ENCODE measurements around the gene RGCC.
"Not testable (repeated sequence)": the region's sequence is repeated elsewhere in the genome, so short reads cannot be mapped to it uniquely, and the experiment has no call there.

RGCC gene

GRCh38 chr13:41456768-41457588, at the start of gene RGCC:
RGCC (plus strand) TSS chr13:41457550; CDS start chr13:41457708, 158 bp downstream.
- peak; percentile 15 for DNase-seq

- no peak for DNase-seq
Observed at GRCh38 chr13:41408121-41408520, 49.2 kb upstream of the RGCC start.

- no peak for DNase-seq
Observed at GRCh38 chr13:41408746-41409145, 48.6 kb upstream of the RGCC start.

GRCh38 chr13:41409611-41410010, 47.7 kb upstream of the RGCC start:
- no peak for DNase-seq

- no peak for DNase-seq
Observed at GRCh38 chr13:41411060-41411459, 46.3 kb upstream of the RGCC start.

- no peak for DNase-seq
Observed at GRCh38 chr13:41411522-41411921, 45.8 kb upstream of the RGCC start.

- DNase-seq: no peak
Observed at GRCh38 chr13:41413872-41414271, 43.5 kb upstream of the RGCC start.

- DNase-seq: no peak
Observed at GRCh38 chr13:41416276-41416675, 41.1 kb upstream of the RGCC start.

GRCh38 chr13:41418027-41418426, 39.3 kb upstream of the RGCC start:
- no peak for DNase-seq

GRCh38 chr13:41418731-41419130, 38.6 kb upstream of the RGCC start:
- DNase-seq: no peak

- no peak for DNase-seq
Observed at GRCh38 chr13:41419206-41419605, 38.1 kb upstream of the RGCC start.

GRCh38 chr13:41420146-41420545, 37.2 kb upstream of the RGCC start:
- no peak for DNase-seq

GRCh38 chr13:41421330-41421729, 36.0 kb upstream of the RGCC start:
- not testable (repeated sequence) for DNase-seq

GRCh38 chr13:41421983-41422382, 35.4 kb upstream of the RGCC start:
- DNase-seq: not testable (repeated sequence)

GRCh38 chr13:41423259-41423658, 34.1 kb upstream of the RGCC start:
- not testable (repeated sequence) for DNase-seq

- not testable (repeated sequence) for DNase-seq
Observed at GRCh38 chr13:41424675-41425074, 32.7 kb upstream of the RGCC start.

- DNase-seq: no peak
Observed at GRCh38 chr13:41426047-41426446, 31.3 kb upstream of the RGCC start.

- DNase-seq: no peak
Observed at GRCh38 chr13:41427666-41428065, 29.7 kb upstream of the RGCC start.

- no peak for DNase-seq
Observed at GRCh38 chr13:41428155-41428554, 29.2 kb upstream of the RGCC start.

GRCh38 chr13:41434030-41434429, 23.3 kb upstream of the RGCC start:
- DNase-seq: not testable (repeated sequence)

- no peak for DNase-seq
Observed at GRCh38 chr13:41434831-41435520, 22.4 kb upstream of the RGCC start.

- no peak for DNase-seq
Observed at GRCh38 chr13:41443969-41444368, 13.4 kb upstream of the RGCC start.

GRCh38 chr13:41452462-41452861, 4.9 kb upstream of the RGCC start:
- no peak for DNase-seq

GRCh38 chr13:41453620-41454019, 3.7 kb upstream of the RGCC start:
- no peak for DNase-seq
